HG03432 (cell line): ENCODE data around the gene HECTD4.
"Not testable (repeated sequence)": the region's sequence is repeated elsewhere in the genome, so short reads cannot be mapped to it uniquely, and the experiment has no call there.

Experiments used
- ATAC-seq: cut with Tn5 transposase; IDR thresholded peaks from one replicate; pipeline ENCODE4 v1.9.1; 2021; ENCODE audit warnings: mild to moderate bottlenecking, moderate library complexity; ENCODE audit not compliant: unreplicated experiment

HECTD4 gene

GRCh38 chr12:112408621-112409020 is 26.4 kb upstream of the HECTD4 start:
- ATAC-seq, result no peak

GRCh38 chr12:112407683-112408082 is 25.5 kb upstream of the HECTD4 start:
- ATAC-seq, result not testable (repeated sequence)

GRCh38 chr12:112406519-112407488 is 24.6 kb upstream of the HECTD4 start:
- ATAC-seq, result no peak

- ATAC-seq, result no peak
Measured at GRCh38 chr12:112401903-112402498, 19.8 kb upstream of the HECTD4 start.

GRCh38 chr12:112401054-112401453 is 18.8 kb upstream of the HECTD4 start:
- ATAC-seq, result no peak

GRCh38 chr12:112393328-112393727 is 11.1 kb upstream of the HECTD4 start:
- no peak for ATAC-seq

GRCh38 chr12:112389922-112390654 is 7.9 kb upstream of the HECTD4 start:
- not testable (repeated sequence) for ATAC-seq

- no peak for ATAC-seq
Measured at GRCh38 chr12:112389228-112389627, 7.0 kb upstream of the HECTD4 start.

- no peak for ATAC-seq
Measured at GRCh38 chr12:112386726-112387125, 4.5 kb upstream of the HECTD4 start.

- no peak for ATAC-seq
Measured at GRCh38 chr12:112382866-112383265, 635 bp upstream of the HECTD4 start.

- peak; percentile 64 for ATAC-seq
Measured at GRCh38 chr12:112381406-112381882, 787 bp downstream of the HECTD4 start.

GRCh38 chr12:112380663-112381405 is 1.4 kb downstream of the HECTD4 start:
- no peak for ATAC-seq

- ATAC-seq, result no peak
Measured at GRCh38 chr12:112375105-112375504, 7.1 kb downstream of the HECTD4 start.

- ATAC-seq, result no peak
Measured at GRCh38 chr12:112374166-112374740, 8.0 kb downstream of the HECTD4 start.

GRCh38 chr12:112370868-112371510 is 11.2 kb downstream of the HECTD4 start:
- ATAC-seq, result no peak

GRCh38 chr12:112370199-112370598 is 12.0 kb downstream of the HECTD4 start:
- no peak for ATAC-seq

- ATAC-seq, result no peak
Measured at GRCh38 chr12:112368856-112369255, 13.4 kb downstream of the HECTD4 start.

GRCh38 chr12:112367965-112368364 is 14.3 kb downstream of the HECTD4 start:
- no peak for ATAC-seq

GRCh38 chr12:112362310-112362709 is 19.9 kb downstream of the HECTD4 start:
- no peak for ATAC-seq

GRCh38 chr12:112361271-112361670 is 21.0 kb downstream of the HECTD4 start:
- ATAC-seq, result no peak
